Activated naive CD8-positive, alpha-beta T cell treated with anti-CD3 and anti-CD28 coated beads, Interleukin-2, amount 50 U/mL, for 24 hours (primary cell): ENCODE data around the gene FOCAD.

Experiments used
- ATAC-seq: fragments of 150-1000 bp; cut with Tn5 transposase; one replicate; pipeline ENCODE4 v1.10.0; 2021
- DNase-seq: peaks from one replicate; pipeline ENCODE4 v3.0.0; 2021
- H3K27ac Mint-ChIP-seq: one replicate; pipeline ENCODE4 v1.8.0; 2021; ENCODE audit warnings: mild to moderate bottlenecking, mixed read lengths
- H3K27me3 Mint-ChIP-seq: one replicate; pipeline ENCODE4 v1.8.0; 2021; ENCODE audit warnings: mixed read lengths
- H3K36me3 Mint-ChIP-seq: one replicate; pipeline ENCODE4 v1.8.0; 2021; ENCODE audit warnings: low read depth, mixed read lengths
- H3K4me1 Mint-ChIP-seq: one replicate; pipeline ENCODE4 v1.8.0; 2021; ENCODE audit warnings: mixed read lengths
- H3K4me3 Mint-ChIP-seq: one replicate; pipeline ENCODE4 v1.8.0; 2021; ENCODE audit warnings: mild to moderate bottlenecking, moderate library complexity, mixed read lengths
- H3K9me3 Mint-ChIP-seq: one replicate; pipeline ENCODE4 v1.8.0; 2021; ENCODE audit warnings: mixed read lengths

FOCAD gene

DNA sequence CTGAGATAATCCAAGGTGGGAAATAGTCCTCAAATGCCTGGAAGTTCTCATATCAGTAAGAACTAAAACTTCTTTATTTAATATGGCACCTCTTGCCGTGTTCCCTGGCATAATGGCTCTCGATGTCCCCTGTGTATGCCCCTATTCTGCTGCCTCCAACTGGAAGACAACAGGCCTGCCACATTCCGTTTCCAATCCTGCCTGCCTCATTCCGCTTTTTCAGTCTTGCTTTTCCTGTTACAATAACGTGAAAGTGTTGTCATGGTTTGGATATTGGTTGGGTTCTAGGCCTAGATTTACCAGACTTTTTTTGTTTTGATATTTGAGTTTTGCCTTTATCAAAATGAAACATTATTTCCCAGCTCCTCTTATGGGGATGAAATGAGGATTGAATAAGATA is 98.2 kb downstream of the FOCAD start:
- Mint-ChIP-seq H3K27ac (no peak overlapping the region), H3K27me3 (no peaks in the 10 kb centered on the region), H3K4me1 (no peaks in the 10 kb centered on the region), H3K4me3 (no peak overlapping the region), H3K36me3 (peaks cover 13% of the 10 kb centered on the region), H3K9me3 (no peaks in the 10 kb centered on the region)
- DNase-seq: no peak
- no peak for ATAC-seq

DNA sequence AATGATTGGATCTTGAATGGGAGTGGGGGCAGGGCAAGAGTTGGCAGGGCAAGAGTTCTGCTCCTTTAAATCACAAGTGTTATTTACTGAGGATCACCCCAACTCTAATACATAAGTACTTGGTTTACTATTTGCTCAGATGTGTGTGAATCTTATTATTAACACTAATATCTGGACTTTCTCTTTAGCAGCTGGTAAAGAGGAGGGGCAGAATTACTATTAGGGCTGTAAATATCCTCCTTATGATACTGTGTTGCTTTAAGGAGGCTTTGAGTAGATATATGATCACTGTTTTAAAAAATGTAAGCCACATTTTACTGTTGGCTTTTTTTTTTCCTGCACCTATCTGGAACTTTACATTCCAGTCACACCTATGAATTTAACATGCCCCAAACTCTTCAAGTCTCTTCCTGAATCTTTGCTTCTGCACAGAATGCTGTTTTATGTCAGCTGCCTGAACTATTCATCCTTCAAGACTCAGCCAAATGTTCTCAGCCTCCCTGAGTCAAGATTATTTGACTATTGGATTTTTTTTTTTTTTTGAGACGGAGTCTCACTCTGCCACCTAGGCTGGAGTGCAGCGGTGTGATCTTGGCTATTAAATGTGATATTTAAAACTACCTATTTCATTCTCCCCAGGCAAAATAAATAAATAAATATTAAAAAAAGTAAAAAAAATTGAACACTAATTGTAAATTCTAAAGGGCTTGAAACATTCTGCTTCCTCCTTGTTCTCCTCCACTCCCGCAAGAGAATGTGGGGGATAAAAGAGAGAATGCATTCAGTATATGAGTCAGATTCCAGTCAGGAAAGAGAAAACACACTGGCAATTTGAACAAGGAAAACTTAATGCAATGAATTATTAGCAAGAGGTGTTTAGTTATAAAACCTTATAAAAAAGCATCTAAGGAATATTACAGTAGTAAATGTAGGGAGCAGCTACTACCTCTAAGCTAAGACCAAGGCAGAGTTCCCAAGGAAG is 99.3 kb downstream of the FOCAD start:
- peaks cover 13% of the 10 kb centered on the region for H3K36me3 Mint-ChIP-seq

GRCh38 chr9:20784196-20784595 is 100.1 kb downstream of the FOCAD start:
- H3K36me3 Mint-ChIP-seq: peaks cover 11% of the 10 kb centered on the region
- no peaks in the 10 kb centered on the region for H3K4me1 Mint-ChIP-seq
- no peaks in the 10 kb centered on the region for H3K27me3 Mint-ChIP-seq
- H3K27ac Mint-ChIP-seq: no peak overlapping the region
- no peak overlapping the region for H3K4me3 Mint-ChIP-seq
- H3K9me3 Mint-ChIP-seq: no peaks in the 10 kb centered on the region
- ATAC-seq: no peak
- DNase-seq: no peak

More for the DNA sequence above, 99.3 kb downstream of the FOCAD start:
- Mint-ChIP-seq H3K4me1 (no peaks in the 10 kb centered on the region), H3K9me3 (no peaks in the 10 kb centered on the region), H3K27ac (no peak overlapping the region), H3K27me3 (no peaks in the 10 kb centered on the region), H3K4me3 (no peak overlapping the region)
- DNase-seq: no peak
- ATAC-seq: no peak

- Mint-ChIP-seq H3K27me3 (no peaks in the 10 kb centered on the region), H3K4me1 (no peaks in the 10 kb centered on the region), H3K9me3 (no peaks in the 10 kb centered on the region), H3K27ac (no peak overlapping the region), H3K36me3 (peaks cover 20% of the 10 kb centered on the region), H3K4me3 (no peak overlapping the region)
- DNase-seq: no peak
- ATAC-seq: no peak
Measured at GRCh38 chr9:20786807-20787206, 102.7 kb downstream of the FOCAD start.

DNA sequence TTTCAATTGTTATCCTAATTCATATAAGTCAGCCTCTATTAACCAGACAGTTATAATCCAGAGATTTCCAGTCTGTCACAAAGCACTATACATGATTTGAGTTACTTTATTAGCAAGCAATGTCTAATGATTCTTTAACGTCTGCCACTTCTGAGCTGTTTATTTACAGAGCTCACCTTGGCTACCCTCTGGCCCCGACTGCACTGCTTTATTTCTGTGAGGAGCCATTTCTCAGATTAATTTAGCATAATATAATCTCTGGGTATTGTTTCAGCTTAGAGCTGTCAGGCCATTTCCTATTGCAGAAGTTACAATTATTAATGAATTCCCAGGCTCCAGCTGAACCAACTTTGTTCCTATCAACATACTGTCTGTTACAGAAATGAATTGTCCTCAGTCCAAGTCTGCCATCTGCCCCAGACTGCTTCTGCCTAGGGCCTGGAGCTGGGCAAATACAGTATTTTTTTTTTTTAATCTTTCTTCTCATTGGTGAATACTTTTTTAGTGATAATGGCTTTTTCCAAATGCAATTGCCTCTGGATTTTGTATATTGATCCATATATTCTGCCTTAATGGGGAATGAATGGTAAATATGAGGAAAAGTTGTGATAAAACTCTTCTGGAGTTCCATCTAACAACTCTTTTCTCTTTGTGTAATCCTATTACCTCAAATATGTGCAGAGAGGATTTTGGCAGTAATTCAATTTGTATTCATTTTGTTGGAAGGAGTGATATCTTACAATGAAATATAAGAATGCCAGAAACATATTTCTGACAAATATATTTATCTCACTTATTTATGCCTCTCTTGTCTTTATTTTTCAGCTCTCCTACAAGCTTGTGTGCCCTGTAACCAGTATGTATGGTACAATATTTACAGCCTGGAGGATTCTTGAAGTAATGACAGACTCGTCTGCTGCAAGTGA is 104.7 kb downstream of the FOCAD start:
- no peak overlapping the region for H3K27ac Mint-ChIP-seq
- H3K4me1 Mint-ChIP-seq: no peaks in the 10 kb centered on the region

GRCh38 chr9:20790721-20791120 is 106.7 kb downstream of the FOCAD start:
- H3K36me3 Mint-ChIP-seq: peaks cover 24% of the 10 kb centered on the region
- H3K27ac Mint-ChIP-seq: no peak overlapping the region
- ATAC-seq (no peak), DNase-seq (no peak)
- no peaks in the 10 kb centered on the region for H3K9me3 Mint-ChIP-seq
- no peaks in the 10 kb centered on the region for H3K4me1 Mint-ChIP-seq
- H3K4me3 Mint-ChIP-seq: no peak overlapping the region
- H3K27me3 Mint-ChIP-seq: no peaks in the 10 kb centered on the region

More for the DNA sequence above, 104.7 kb downstream of the FOCAD start:
- H3K4me3 Mint-ChIP-seq: no peak overlapping the region
- H3K9me3 Mint-ChIP-seq: no peaks in the 10 kb centered on the region
- H3K36me3 Mint-ChIP-seq: peaks cover 18% of the 10 kb centered on the region
- ATAC-seq: no peak
- H3K27me3 Mint-ChIP-seq: no peaks in the 10 kb centered on the region
- DNase-seq: no peak

DNA sequence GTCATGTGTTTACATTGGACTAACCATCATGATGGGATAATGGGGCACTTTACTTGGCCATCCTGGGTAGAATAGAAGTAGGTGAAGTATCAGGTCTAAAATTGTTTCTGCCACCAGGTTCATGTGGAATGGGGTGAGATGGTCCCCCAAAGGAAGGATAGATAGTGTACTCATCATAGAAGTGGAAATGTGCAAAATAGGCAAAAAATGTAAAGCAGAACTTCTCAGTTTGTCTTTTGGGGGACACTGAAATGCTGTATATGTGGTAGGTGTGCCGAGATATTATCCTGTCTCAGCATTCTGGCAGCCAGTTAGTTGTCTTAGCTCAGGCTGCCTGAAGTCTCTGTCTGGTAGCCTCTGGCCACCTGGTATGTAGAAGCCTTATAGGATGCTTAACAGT is 107.6 kb downstream of the FOCAD start:
- H3K27me3 Mint-ChIP-seq: no peaks in the 10 kb centered on the region
- no peaks in the 10 kb centered on the region for H3K9me3 Mint-ChIP-seq
- DNase-seq: no peak
- H3K4me1 Mint-ChIP-seq: no peaks in the 10 kb centered on the region
- peaks cover 24% of the 10 kb centered on the region for H3K36me3 Mint-ChIP-seq
- no peak overlapping the region for H3K27ac Mint-ChIP-seq
- no peak for ATAC-seq
- H3K4me3 Mint-ChIP-seq: no peak overlapping the region

- Mint-ChIP-seq H3K36me3 (no peaks in the 10 kb centered on the region), H3K4me1 (no peaks in the 10 kb centered on the region), H3K4me3 (no peak overlapping the region), H3K27me3 (no peaks in the 10 kb centered on the region), H3K9me3 (no peaks in the 10 kb centered on the region), H3K27ac (no peak overlapping the region)
- ATAC-seq (no peak), DNase-seq (no peak)
Measured at GRCh38 chr9:20804489-20805250, 120.6 kb downstream of the FOCAD start.

DNA sequence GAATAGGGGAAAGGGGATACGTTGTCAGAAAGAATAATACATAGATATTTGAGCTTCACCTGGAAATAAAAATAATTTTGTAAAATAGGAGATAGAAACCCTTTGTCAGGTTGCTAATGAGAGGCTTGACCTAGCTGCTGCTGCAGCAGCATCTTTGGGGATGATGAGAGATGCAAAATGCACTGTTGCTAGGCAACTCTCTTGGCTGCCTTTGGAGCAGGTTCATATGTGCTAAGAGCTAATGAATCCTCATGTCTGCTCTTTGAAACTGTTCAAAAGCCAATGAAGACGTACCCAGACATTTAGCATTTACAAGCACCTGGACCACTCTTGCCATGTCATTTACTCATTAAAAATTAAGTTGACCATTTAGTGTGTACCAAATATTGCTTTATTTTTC is 121.7 kb downstream of the FOCAD start:
- H3K4me1 Mint-ChIP-seq: no peaks in the 10 kb centered on the region
- H3K36me3 Mint-ChIP-seq: no peaks in the 10 kb centered on the region
- ATAC-seq (no peak), DNase-seq (no peak)
- no peak overlapping the region for H3K4me3 Mint-ChIP-seq
- no peaks in the 10 kb centered on the region for H3K27me3 Mint-ChIP-seq
- H3K27ac Mint-ChIP-seq: no peak overlapping the region
- no peaks in the 10 kb centered on the region for H3K9me3 Mint-ChIP-seq

- ATAC-seq: no peak
- no peak overlapping the region for H3K27ac Mint-ChIP-seq
- no peak overlapping the region for H3K4me3 Mint-ChIP-seq
- no peak for DNase-seq
- no peaks in the 10 kb centered on the region for H3K4me1 Mint-ChIP-seq
- H3K36me3 Mint-ChIP-seq: no peaks in the 10 kb centered on the region
- H3K9me3 Mint-ChIP-seq: no peaks in the 10 kb centered on the region
- H3K27me3 Mint-ChIP-seq: no peaks in the 10 kb centered on the region
Measured at GRCh38 chr9:20808002-20808401, 123.9 kb downstream of the FOCAD start.

DNA sequence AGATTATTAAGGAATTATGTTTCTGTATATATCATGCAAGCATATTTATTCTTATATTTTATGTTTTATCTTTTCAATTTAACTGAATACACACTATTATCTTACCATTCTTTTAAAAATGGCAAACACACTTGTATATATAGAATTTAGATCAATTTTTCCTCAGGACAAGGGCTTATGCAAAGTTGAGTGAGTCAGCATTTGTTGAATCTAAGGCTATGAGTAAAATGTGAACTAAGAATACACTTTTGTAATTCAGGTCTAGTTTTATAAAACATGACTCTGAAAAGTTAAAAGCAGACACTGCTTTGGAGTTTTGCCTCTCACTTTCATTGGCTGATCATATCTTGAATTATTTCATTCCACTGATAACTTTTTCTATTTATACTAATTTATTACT is 127.8 kb downstream of the FOCAD start:
- no peak for ATAC-seq

GRCh38 chr9:20815923-20816703 is 132.1 kb downstream of the FOCAD start:
- H3K27ac Mint-ChIP-seq: no peak overlapping the region
- ATAC-seq: no peak

More for the DNA sequence above, 127.8 kb downstream of the FOCAD start:
- H3K4me1 Mint-ChIP-seq: no peaks in the 10 kb centered on the region
- no peaks in the 10 kb centered on the region for H3K9me3 Mint-ChIP-seq
- DNase-seq: no peak
- H3K36me3 Mint-ChIP-seq: no peaks in the 10 kb centered on the region
- no peak overlapping the region for H3K4me3 Mint-ChIP-seq
- H3K27ac Mint-ChIP-seq: no peak overlapping the region
- H3K27me3 Mint-ChIP-seq: no peaks in the 10 kb centered on the region

DNA sequence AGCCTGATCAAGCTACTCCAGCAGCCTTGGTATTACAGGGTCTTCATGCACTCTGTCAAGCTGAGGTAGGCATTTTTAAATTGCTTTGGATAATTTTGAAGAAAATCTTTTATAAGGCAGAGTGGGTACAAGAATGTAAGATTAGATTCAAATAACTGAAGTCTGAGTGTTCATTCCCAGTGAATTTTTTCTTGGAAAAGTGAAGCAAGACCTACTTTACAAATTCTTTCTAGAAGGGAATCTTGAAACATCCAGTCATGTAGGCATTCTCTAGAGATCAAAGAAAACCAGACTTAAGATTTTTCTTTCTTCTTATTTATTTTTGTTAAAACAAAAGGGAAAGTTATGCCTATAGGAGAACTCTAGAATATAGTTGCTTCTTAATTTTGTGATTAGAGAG is 139.0 kb downstream of the FOCAD start:
- H3K9me3 Mint-ChIP-seq: peaks cover 4% of the 10 kb centered on the region
- H3K4me3 Mint-ChIP-seq: no peak overlapping the region
- no peaks in the 10 kb centered on the region for H3K27me3 Mint-ChIP-seq
- H3K4me1 Mint-ChIP-seq: no peaks in the 10 kb centered on the region
- H3K36me3 Mint-ChIP-seq: peaks cover 22% of the 10 kb centered on the region
- ATAC-seq: no peak
- no peak overlapping the region for H3K27ac Mint-ChIP-seq
- no peak for DNase-seq

More at GRCh38 chr9:20815923-20816703, 132.1 kb downstream of the FOCAD start:
- no peak overlapping the region for H3K4me3 Mint-ChIP-seq
- H3K27me3 Mint-ChIP-seq: no peaks in the 10 kb centered on the region
- H3K9me3 Mint-ChIP-seq: no peaks in the 10 kb centered on the region
- no peak for DNase-seq
- no peaks in the 10 kb centered on the region for H3K4me1 Mint-ChIP-seq
- H3K36me3 Mint-ChIP-seq: peaks cover 3% of the 10 kb centered on the region
